NOMO-1 (cell line): ENCODE measurements around the gene CTRB1.

Experiments used
- DNase-seq, 2 experiments: peaks; one replicate each; lab custom pipeline; 2025; ENCODE audit not compliant: unreplicated experiment in 2 of 2; lab: John Stamatoyannopoulos, UW

CTRB1 gene

DNA sequence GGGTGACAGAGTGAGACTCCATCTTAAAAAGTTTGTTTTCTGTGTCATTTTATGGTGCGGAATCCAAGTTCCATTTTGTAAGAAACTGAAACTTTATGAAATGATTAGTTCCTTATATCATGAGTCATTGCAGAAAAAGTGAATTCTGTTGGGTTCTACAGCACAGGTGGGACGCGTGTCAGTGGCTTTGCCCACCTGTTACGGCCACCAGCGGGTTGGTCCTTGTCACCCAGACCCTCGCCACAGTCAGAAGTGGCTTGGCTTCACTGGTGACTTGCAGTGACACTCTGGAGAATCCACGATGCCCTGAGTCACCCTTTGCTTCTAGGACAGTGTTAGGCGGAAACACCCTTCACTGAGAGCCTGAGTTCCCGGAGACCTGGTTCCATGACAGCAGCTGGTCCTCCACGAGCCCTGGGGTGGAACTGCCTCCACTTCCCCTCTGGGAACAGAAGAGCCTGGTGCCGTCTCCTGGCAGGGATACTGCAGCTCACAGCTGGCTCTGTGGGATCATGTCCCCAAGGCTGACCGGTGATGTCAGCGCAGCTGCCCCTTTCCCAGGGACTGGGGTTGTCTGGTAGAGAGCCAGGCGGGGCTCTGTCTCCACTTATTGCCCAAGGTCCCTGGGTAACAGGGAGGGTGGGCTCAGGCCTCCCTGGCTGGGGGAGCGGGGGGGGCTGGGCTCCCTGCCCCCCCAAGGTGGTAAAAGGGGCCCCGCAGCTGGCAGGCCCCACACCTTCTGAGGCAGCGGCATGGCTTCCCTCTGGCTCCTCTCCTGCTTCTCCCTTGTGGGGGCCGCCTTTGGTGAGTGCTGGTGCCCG, at the start of gene CTRB1:
CTRB1 (plus strand) TSS at position 733 of the 821 bp plus-strand sequence; CDS start at position 753, 20 bp downstream.
- DNase-seq = no peak

DNA sequence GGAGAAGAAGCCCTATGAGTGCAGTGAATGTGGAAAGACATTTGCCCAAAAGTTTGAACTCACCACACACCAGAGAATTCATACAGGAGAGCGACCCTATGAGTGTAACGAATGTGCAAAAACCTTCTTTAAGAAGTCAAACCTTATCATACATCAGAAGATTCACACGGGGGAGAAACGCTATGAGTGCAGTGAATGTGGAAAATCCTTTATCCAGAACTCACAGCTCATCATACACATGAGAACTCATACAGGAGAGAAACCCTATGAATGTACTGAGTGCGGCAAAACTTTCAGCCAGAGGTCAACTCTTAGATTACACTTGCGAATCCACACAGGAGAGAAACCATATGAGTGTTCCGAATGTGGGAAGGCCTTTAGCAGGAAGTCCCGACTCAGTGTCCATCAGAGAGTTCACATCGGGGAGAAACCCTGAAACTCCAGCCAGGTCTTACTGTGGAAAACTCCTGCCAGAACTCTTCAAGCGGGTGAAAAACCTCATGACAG, 48.8 kb upstream of the CTRB1 start:
- no peak for DNase-seq

DNA sequence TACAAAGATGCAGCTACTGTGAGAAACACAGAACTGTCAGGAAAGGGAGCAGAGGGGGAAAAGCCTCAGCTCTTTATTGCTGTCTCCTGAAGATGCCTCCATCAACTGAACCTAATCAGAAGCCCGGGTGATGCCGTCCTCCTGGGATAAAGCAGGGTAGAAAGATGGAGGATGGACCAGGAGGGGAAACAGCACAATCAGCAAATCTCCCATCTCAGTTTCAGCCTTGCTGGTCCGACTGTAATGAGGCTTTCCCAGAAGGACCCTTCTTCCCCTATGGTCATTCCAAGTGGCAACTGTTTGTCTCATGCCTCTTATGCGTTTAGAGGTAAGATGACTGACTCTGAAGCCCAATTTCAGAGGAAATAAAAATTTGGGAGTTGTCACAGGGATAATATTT, 46.2 kb upstream of the CTRB1 start:
- DNase-seq = no peak

DNA sequence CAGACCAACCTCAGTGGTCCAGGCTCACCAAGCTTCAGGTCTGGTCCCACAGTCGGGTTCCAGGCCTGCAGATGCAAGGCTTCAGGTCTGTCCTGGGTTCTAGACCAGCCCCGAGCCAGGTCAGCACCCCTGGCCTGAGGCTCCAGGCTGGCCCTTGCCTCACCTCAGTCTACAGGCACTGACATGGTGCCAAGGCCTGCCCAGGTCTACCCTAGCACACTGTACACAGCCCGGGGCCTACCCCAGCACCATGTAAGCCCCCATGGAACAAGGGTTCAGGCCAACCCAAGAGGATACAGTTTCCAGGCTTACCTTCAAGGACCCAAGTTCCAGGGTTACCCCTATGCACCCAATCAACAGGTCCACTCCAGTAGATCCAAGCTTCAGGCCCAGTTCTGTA, 43.7 kb upstream of the CTRB1 start:
- DNase-seq = no peak

DNA sequence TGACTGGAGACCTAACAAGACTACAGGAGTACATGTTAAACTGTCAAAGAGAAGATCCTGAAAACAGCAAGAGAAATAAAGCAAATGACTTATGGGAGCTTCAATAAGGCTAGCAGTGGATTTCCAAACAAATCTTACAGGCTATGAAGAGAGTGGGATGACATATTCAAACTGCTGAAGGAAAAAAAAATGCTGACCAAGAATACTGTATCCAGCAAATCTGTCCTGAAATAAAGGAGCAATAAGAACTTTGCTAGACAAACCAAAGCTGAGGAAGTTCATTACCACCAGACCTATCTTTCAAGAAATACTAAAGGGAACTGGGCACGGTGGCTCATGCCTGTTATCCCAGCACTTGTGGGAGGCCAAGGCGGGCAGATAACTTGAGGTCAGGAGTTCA, 41.9 kb upstream of the CTRB1 start:
- DNase-seq = no peak

DNA sequence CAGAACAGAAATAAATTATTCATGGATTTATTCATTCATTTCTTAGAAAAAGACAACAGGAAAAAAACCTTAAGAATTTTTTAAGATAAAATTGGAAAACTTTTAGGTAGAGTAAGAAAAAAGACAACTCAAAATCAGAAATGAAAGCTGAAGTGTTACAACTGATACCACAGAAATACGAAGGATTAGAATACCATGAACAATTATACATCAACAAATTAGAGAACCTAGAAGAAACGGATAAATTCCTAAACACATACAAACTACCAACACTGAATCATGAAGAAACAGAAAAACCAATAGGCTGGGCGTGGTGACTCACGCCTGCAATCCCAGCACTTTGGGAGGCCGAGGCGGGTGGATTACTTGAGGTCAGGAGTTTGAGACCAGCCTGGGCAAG, 39.6 kb upstream of the CTRB1 start:
- no peak for DNase-seq

DNA sequence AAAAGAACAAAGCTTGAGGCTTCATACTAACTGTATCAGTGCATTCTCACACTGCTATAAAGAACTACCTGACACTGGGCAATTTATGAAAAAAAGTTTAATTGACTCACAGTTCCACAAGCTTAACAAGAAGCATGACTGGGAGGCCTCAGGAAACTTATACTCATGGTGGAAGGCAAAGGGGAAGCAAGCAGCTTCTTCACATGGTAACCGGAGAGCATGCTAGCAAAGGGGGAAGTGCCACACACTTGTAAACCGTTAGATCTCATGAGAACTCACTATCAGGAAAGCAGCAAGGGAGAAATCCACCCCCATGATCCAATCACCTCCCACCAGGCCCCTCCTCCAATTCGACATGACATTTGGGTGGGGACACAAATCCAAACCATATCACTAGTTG, 37.2 kb upstream of the CTRB1 start:
- peak in 1 of 2 experiments; percentile 8 for DNase-seq

DNA sequence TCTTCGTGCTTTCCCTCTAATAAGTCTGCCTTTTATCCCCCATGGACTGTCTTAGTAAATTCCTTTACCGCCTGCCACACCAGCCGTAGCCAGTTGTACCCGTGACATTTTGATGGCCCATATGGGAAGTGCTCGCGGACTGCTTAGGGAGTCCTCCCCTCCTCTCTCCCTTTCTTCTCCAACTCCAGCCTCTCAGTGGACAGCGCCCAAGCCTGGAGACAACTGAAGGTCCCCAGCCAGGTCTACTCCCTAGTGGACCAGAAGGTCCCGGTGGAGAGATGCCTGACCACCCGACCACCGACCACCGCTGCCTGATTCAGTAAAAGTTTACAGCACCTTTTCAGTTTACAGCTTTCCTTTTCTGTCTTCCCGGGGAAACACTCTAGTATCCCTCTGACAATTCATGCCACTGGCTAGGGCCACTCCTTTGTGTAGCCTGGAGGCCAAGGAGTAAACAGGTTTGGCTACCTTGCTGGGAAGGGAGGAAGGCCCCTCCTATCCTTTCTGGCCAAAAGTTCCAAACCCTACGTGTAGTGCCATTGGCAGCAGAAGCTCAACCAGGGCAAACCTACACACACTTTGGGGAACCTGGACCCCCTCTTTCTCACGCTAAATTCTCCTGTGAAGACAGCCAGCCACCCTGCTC, 29.8 kb upstream of the CTRB1 start:
- DNase-seq = no peak

DNA sequence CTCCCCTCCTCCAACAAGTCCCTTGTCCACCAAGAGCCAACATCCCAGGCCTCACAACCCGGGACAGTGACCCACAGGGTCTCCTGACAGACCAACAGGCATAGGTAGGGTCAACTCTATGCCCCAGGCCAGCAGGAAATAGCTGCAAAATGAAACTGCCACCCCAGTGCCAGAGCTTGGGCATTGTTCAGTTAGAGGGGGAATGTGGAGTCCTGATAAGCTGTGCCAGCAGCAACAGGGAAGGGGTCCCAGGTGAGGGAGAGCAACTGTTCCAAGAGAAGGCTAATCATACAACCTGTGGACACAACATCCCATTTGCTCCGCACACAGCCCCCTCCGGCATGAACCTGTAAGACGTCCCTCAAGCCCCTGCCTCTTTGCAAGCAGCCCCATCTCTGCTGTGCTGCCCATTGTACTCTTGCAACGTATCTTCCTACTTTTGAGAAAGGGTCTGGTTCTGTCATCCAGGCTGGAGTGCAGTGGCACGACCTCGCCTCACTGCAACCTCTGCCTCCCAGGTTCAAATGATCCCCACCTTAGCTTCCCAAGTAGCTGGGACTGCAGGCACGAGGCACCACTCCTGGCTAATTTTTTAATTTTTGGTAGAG, 29.0 kb upstream of the CTRB1 start:
- DNase-seq = no peak

DNA sequence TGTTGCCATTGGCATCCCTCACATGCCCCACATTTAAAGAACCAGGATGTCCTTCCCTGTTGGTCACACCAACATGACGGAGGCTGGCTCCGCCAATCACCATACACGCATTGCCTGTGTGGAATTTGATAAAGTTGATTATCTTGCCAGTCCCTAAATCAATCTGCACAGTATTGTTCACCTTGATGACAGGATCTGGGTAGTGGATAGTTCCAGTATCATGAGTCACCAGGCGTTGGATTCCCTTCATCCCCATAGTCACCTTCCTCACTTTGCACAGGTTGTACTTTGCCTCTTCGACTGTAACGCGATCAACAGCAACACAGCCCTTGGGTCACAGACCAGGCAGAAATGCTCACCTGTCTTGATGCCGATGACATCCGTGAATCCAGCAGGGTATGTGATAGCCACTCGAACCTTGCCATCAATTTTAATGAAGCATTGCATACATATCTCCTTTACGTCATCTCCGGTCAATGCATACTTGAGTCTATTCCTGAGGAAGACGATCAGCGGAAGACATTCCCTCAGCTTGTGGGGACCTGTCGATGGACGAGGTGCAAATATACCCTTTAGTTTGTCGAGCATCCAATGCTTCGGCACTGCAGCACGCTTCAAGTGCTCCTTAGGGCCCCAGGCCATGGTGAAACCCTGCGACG, 26.1 kb upstream of the CTRB1 start:
- no peak for DNase-seq

DNA sequence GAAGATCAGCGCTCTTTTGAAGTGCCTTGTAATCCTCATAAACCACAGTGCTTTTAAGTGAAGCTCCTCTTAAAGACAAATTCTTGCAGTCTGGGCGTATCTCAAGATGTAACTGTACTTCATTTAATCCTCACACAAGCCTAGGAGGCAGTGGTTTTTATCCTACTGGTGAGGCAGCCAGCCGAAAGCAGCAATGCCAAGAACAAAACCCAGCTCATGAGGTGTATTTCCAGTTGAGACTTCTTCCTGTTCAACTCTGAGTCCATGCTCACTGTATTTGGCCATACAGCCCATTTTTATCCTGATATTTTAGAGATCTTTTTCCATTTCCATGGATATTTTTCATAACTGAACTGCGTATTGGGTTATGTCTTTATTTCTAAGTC, 25.5 kb upstream of the CTRB1 start:
- DNase-seq = no peak

DNA sequence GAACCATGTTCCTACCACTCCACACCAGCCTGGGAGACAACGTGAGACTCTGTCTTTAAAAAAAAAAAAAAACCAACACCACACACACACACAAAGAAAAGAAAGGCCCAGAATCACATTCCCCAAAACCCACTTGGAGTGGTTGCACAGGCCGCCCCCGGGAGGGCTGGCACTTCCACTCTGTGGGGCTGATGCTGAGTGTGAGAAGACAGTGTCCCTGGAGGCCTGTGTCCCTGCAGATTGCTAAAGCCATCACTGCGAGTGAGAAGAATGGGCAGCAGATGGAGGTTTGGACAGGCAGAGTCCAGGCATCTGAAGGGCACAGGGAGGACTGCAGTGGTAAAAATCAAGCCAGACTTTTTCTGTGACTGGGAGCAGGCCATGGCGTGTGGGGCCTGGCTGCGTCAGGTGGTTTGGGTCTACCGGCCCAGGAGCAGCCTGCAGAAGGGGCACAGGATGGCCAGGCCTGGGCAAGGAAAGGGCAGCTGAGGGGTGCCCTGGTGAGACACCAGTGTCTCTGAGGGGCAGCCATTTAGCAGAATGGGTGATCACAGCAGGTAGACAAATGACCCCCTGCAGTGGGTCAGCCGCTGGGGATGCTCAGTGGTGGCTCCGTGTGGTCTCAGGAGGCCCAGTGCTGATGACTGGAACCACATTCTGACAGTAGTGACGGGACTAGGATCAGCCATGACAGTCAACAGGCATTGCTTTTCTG, 24.9 kb upstream of the CTRB1 start:
- DNase-seq = no peak

DNA sequence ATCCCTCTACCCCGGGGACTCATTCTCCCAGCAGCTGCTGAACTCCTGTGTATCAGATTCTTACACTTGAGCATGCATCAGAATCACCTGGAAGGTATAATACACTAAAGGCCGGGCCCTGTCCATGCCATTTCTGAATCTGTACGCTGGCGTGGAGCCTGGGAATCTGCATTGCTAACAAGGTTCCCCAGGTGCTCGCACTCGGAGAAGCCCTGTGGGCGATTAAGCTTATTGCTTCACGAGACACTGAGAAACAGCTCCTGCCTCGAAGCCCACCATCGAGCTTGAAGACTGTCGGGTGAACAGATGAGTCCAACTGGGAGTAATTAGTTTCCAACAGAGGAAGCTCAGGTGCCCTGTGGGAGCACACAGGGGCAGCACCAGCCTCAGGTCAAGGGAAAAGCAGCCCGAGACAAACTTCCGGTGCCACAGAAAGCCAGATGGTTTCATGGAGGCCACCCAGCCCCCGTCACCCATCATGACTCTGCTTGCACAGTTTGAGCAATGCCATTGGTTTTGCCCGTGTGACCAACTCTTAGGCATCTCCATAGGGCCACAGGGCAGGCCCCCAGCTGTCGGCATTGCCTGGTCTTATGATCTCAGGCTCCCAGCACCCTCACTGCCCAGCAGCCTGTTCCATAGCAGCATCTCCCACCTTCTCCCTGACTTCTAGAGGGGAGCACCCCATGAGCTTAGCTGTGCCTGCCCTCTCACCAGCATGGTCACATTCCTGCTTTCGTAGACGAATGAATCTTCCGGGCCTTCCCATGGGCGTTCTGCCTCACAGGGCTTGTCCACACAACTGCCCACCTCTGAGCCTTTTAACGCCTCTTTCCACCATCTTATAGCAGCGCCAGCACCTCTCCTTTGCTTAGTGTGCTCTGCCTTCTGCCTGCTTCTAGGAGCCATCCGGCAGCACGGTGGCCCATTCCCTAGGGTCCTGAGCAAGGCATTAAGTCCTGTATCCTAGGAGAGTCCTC, 22.7 kb upstream of the CTRB1 start:
- no peak for DNase-seq

DNA sequence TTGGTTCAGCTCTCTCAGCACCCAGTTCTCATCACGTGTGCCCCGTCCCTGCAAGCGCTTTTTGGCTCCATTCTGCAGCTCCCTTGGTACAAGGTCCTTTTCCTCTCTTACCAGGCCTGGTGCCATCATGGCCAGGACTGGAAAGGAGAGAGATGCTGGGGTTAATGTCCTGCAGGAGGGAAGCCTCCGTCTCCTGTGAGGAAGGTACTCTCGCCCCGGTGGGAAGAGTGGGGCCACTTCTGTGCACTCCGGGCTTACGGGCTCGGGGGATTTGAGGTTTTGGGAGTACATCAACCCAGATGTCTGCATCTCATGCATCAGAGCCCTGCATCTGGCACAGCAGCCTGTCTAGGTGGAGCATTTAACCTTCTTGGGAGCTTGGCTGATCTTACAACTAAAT, 22.0 kb upstream of the CTRB1 start:
- no peak for DNase-seq

DNA sequence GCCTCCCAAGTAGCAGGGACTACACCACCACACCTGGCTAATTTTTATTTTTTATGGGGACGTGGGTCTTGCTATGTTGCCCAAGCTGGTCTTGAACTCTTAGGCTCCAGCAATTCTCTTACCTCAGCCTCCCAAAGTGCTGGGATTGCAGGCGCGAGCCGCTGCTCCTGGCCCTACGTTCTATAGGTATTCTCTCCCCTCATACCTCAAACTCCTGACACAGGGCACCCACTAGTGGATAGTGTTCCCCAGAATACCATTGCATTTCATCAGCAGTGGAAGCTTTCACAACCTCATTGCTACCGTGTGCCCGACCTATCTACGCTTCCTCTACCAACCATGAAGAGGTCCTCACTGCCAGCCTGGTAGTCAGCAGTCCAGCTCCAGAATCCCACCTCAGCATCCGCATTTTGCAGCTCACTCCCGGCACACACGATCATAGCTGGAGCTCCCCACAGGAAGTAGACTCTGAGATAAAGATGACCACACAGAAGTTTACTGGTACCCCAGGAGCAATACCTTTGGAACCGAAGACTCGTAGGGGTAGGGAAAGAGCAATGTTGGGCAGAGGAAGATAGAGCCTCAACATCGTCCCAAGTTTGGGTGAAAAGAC, 21.2 kb upstream of the CTRB1 start:
- peak in 1 of 2 experiments; percentile 10 for DNase-seq

DNA sequence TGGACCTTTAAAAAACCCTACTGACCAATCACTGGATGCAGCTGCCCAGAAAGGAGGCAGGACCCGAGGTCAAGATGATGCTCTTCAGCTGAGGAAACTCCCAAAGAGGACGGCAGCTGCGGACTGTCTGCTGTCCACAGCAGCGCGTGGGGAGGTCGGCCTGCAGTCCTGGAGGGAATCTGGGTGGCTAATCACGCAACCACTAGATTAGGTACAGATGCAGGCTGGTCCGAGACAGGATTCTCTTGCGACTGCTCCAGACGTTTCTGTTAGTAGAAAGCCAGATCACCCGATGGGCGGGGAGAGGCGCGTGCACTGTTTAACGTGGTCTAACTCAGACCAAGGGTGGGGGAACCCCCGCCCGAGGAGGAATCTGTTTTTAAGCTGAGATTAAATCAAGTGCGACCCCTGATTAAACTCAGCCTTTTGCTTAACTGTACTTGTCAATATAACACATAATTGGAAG, 20.6 kb upstream of the CTRB1 start:
- DNase-seq = no peak

DNA sequence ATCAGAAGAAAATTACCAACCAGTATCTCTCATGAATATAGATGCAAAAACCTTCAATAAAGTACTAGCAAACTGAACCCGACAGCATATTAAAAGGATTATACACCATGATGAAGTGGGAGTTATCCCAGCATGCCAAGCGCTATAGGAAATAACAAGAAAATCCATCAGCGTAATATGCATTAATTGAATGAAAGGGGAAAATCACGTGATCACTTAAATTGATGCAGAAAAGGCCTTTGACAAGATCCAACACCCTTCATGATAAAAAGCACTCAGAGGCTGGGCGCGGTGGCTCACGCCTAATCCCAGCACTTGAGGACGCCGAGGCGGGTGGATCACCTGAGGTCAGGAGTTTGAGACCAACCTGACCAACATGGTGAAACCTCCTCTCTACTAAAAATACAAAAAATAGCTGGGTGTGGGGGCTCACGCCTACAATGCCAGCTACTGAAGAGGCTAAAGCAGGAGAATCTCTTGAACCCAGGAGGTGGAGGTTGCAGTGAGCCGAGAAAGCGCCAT, 16.7 kb upstream of the CTRB1 start:
- no peak for DNase-seq

DNA sequence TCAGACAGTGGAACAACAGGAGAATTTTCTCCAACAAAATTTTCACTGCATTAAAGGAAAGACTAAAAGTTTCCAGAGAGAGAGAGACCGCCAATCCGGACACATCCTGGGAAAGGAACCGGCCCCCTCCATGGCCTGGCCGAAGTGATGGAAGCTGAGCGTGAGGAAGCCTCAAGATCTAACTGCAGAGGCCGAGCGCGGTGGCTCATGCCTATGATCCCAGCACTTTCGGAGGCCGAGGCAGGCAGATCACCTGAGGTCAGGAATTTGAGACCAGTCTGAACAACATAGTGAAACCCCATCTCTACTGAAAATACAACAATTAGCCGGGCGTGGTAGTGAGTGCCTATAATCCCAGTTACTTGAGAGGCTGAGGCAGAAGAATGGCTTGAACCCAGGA, 15.7 kb upstream of the CTRB1 start:
- no peak for DNase-seq
